Measurements from ENCODE around the gene BSPH1.
"Not testable (repeated sequence)": the region's sequence is repeated elsewhere in the genome, so short reads cannot be mapped to it uniquely, and the experiment has no call there.

- TF ChIP-seq, protein P1, sequence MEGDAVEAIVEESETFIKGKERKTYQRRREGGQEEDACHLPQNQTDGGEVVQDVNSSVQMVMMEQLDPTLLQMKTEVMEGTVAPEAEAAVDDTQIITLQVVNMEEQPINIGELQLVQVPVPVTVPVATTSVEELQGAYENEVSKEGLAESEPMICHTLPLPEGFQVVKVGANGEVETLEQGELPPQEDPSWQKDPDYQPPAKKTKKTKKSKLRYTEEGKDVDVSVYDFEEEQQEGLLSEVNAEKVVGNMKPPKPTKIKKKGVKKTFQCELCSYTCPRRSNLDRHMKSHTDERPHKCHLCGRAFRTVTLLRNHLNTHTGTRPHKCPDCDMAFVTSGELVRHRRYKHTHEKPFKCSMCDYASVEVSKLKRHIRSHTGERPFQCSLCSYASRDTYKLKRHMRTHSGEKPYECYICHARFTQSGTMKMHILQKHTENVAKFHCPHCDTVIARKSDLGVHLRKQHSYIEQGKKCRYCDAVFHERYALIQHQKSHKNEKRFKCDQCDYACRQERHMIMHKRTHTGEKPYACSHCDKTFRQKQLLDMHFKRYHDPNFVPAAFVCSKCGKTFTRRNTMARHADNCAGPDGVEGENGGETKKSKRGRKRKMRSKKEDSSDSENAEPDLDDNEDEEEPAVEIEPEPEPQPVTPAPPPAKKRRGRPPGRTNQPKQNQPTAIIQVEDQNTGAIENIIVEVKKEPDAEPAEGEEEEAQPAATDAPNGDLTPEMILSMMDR (IDR thresholded peaks at IDR 0.05; ENCODE audit: poor library complexity, severe bottlenecking): not testable (repeated sequence)
- not testable (repeated sequence) for TF ChIP-seq EZH2 (IDR thresholded peaks at IDR 0.05; ENCODE audit: borderline replicate concordance, insufficient read depth, low read length, poor library complexity, severe bottlenecking); RAD21 (conservative IDR thresholded peaks at IDR 0.05); MXI1 (conservative IDR thresholded peaks at IDR 0.05; ENCODE audit: poor library complexity, severe bottlenecking); SMC3 (conservative IDR thresholded peaks at IDR 0.05; ENCODE audit: poor library complexity); POLR2AphosphoS5 (IDR thresholded peaks at IDR 0.05); EP300 (conservative IDR thresholded peaks at IDR 0.05; ENCODE audit: poor library complexity, severe bottlenecking)
Observed at GRCh38 chr19:47949852-47950521, 42.0 kb downstream of the BSPH1 start.

Data from neural cell (in vitro differentiated cells).